ENCODE data around the gene CD8A. TPM values are rescaled to one million over a fixed set of nuclear protein-coding genes. Genes with fewer than 3 reads are reported as not detected.

CD8A gene
- total and polyA plus RNA-seq, 2 of the 8 experiments (the other 6 are each of a cell fraction or from before 2014, with no cell fraction given): 0.14 to 0.39 TPM

DNA sequence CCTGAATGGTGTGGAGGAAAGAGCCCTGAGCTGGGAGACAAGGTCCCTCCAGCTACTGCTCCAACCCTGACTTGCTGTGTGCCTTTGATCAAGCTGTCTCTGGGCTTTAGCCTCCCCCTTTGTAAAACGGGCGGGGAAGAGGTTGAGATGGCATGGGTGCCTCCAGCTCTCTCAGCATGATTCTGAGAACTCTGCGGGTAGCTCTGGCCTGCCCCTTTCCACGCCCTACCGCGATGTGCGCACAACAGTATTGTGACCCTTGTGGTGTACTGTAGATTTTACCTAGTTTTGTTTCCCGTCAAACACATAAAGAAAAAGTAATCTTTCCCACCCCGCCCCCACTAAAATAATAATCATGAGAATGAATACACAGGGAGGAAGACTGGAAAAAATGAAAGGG lies 5.3 kb downstream of the CD8A start:
- H3K14ac ChIP-seq (ENCODE audit: insufficient read length): no peak overlapping the region
- TF ChIP-seq EGR1 (IDR thresholded peaks at IDR 0.05; ENCODE audit: borderline replicate concordance, low read depth, low read length) (no peak), CHD2 (IDR thresholded peaks at IDR 0.05; ENCODE audit: low read length) (no peak), SAP30 (IDR thresholded peaks at IDR 0.05; ENCODE audit: insufficient read depth, insufficient replicate concordance, low read length) (no peak), EZH2 (IDR thresholded peaks at IDR 0.05; ENCODE audit: low read depth, low read length, severe bottlenecking) (no peak), ASH2L (IDR thresholded peaks at IDR 0.05; ENCODE audit: low read length) (no peak), CBX8 (IDR thresholded peaks at IDR 0.05; ENCODE audit: borderline replicate concordance, low read depth, low read length) (no peak), CHD1 (IDR thresholded peaks at IDR 0.05; ENCODE audit: low read depth, low read length) (no peak), SP1 (IDR thresholded peaks at IDR 0.05; ENCODE audit: low read depth, low read length) (no peak), HDAC6 (IDR thresholded peaks at IDR 0.05; ENCODE audit: low read depth, low read length) (no peak)
- TF ChIP-seq, protein P1, sequence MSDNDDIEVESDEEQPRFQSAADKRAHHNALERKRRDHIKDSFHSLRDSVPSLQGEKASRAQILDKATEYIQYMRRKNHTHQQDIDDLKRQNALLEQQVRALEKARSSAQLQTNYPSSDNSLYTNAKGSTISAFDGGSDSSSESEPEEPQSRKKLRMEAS (IDR thresholded peaks at IDR 0.05): no peak
- TF ChIP-seq, protein P2, sequence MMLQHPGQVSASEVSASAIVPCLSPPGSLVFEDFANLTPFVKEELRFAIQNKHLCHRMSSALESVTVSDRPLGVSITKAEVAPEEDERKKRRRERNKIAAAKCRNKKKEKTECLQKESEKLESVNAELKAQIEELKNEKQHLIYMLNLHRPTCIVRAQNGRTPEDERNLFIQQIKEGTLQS (IDR thresholded peaks at IDR 0.05; ENCODE audit: insufficient read depth, low read depth, low read length): no peak
- H2BK12ac ChIP-seq (ENCODE audit: low read depth, low read length): no peak overlapping the region
- H3K4me1 ChIP-seq (replicated peaks in 1 of 4; ENCODE audit: control insufficient read depth in 3 of 4, insufficient read depth in 4 of 4, low read length in 3 of 4): peaks cover 0 to 9% (median 0%) of the 10 kb centered on the region in 4 experiments; a peak in 3 of 7 replicates
- ChIA-PET POLR2A (ENCODE audit: partially characterized antibody) (interaction anchor here (1.0 kb wide), 1 partner anchor 15 kb away, joined by 3 read pairs; no protein-coding TSS in a partner anchor), CTCF (ENCODE audit: partially characterized antibody) (interaction anchor here (0.9 to 1.4 kb wide), 3 partner anchors 11 to 22 kb away, joined by 3 to 4 read pairs (median 3); no protein-coding TSS in a partner anchor)
- no peak for FAIRE-seq
- H2BK5ac ChIP-seq (ENCODE audit: low read depth, low read length): no peak overlapping the region
- H3K18ac ChIP-seq (ENCODE audit: extremely low read depth, low read length): no peak overlapping the region
- no peak overlapping the region for H3K4ac ChIP-seq (replicated peaks; ENCODE audit: insufficient read length, low read depth, low read length)
- H2AK5ac ChIP-seq (ENCODE audit: low read depth, low read length): no peak overlapping the region
- H3K23ac ChIP-seq (ENCODE audit: insufficient read length): no peak overlapping the region
- H3K27ac ChIP-seq (ENCODE audit: low read depth, low read length): no peak overlapping the region
- H2BK120ac ChIP-seq (replicated peaks; ENCODE audit: low read depth, low read length): no peak overlapping the region
- H3K56ac ChIP-seq (replicated peaks; ENCODE audit: insufficient read length, low read depth, low read length): no peak overlapping the region
- no peak overlapping the region for H2BK20ac ChIP-seq (ENCODE audit: low read length)
- H3K9ac ChIP-seq (replicated peaks in 1 of 4; ENCODE audit: extremely low read depth in 1 of 4, low read depth in 3 of 4, low read length in 3 of 4): no peak overlapping the region
- H3K4me2 ChIP-seq (ENCODE audit: insufficient read depth in 1 of 2, low read depth in 2 of 2, low read length in 2 of 2): no peak overlapping the region
- peaks cover 22 to 34% (median 30%) of the 10 kb centered on the region in 4 experiments for H3K27me3 ChIP-seq (replicated peaks in 1 of 4; ENCODE audit: control insufficient read depth in 3 of 4, extremely low read depth in 1 of 4, insufficient read depth in 3 of 4, low read length in 3 of 4)
- H4K91ac ChIP-seq (replicated peaks; ENCODE audit: insufficient read length, low read length): no peak overlapping the region
- no peaks in the 10 kb centered on the region for H3K79me2 ChIP-seq (ENCODE audit: control insufficient read depth in 1 of 2, insufficient read depth in 2 of 2, low read length in 2 of 2)
- H3K9me3 ChIP-seq (ENCODE audit: insufficient read depth in 2 of 2, low read depth in 1 of 2, low read length in 1 of 2): no peaks in the 10 kb centered on the region; a peak in 1 of 4 replicates
- DNase-seq (ENCODE audit: low read depth in 1 of 2, low spot score in 2 of 2): no peak
- WGBS, 2 experiments (ENCODE audit: extremely low coverage in 1 of 2, insufficient coverage in 1 of 2, insufficient read length in 1 of 2, insufficient replicate concordance in 2 of 2, low coverage in 1 of 2, low lambda C conversion rate in 2 of 2, missing lambda C conversion rate in 1 of 2): 93% methylated on average over 9 of the region's 9 CpGs; no CpG with 5 or more reads in 1 of the 2 experiments
- H2AFZ ChIP-seq (ENCODE audit: low read length): no peak overlapping the region
- H4K5ac ChIP-seq (ENCODE audit: insufficient read length, low read depth, low read length): no peak overlapping the region
- H4K8ac ChIP-seq (ENCODE audit: extremely low read depth, insufficient read depth, low read length): no peak overlapping the region
- H4K20me1 ChIP-seq (replicated peaks in 1 of 2; ENCODE audit: control insufficient read depth in 1 of 2, insufficient read depth in 2 of 2, low read length in 2 of 2): peaks cover 0 to 7% of the 10 kb centered on the region in 2 experiments
- peaks cover 0 to 8% (median 0%) of the 10 kb centered on the region in 4 experiments; a peak in 1 of 8 replicates for H3K36me3 ChIP-seq (ENCODE audit: control insufficient read depth in 2 of 4, insufficient read depth in 4 of 4, low read length in 3 of 4)
- no peak overlapping the region for H2BK15ac ChIP-seq (ENCODE audit: low read length)
- peaks cover 6% of the 10 kb centered on the region; the same call in 1 of the 2 replicates for H3K23me2 ChIP-seq (ENCODE audit: low read depth, low read length)
- H3K79me1 ChIP-seq (ENCODE audit: low read depth, low read length): no peaks in the 10 kb centered on the region
- no peak overlapping the region for H3K4me3 ChIP-seq (ENCODE audit: extremely low read depth in 1 of 4, insufficient read depth in 2 of 4, low read depth in 3 of 4, low read length in 4 of 4)
